Nephron (organoid): ENCODE data around the gene ARHGAP40.

Experiments
- H3K27ac Mint-ChIP-seq, 3 experiments: 2 replicates each; pipeline ENCODE4 v1.8.0; 2020; ENCODE audit warnings: mixed read lengths in 3 of 3, mild to moderate bottlenecking in 2 of 3, moderate library complexity in 1 of 3
- H3K27me3 Mint-ChIP-seq: 2 replicates; pipeline ENCODE4 v1.8.0; 2021; ENCODE audit warnings: low read depth, mild to moderate bottlenecking, moderate library complexity, mixed read lengths
- H3K36me3 Mint-ChIP-seq: 2 replicates; pipeline ENCODE4 v1.8.0; 2020; ENCODE audit warnings: low read depth, mixed read lengths
- H3K4me1 Mint-ChIP-seq: 2 replicates; pipeline ENCODE4 v1.8.0; 2020; ENCODE audit warnings: mixed read lengths
- H3K4me3 Mint-ChIP-seq, 3 experiments: 2 replicates each; pipeline ENCODE4 v1.8.0; 2020; ENCODE audit warnings: mild to moderate bottlenecking in 3 of 3, mixed read lengths in 3 of 3, moderate library complexity in 2 of 3
- H3K9me3 Mint-ChIP-seq: 2 replicates; pipeline ENCODE4 v1.8.0; 2020; ENCODE audit warnings: mixed read lengths
- CTCF ChIP-seq, 3 experiments: fragments of 200-600 bp; sonication (generic); IDR thresholded peaks; one replicate each; pipeline ENCODE4 v1.5.0; 2021; ENCODE audit warnings: antibody characterized with exemption in 3 of 3; ENCODE audit not compliant: unreplicated experiment in 3 of 3

The ARHGAP40 gene

GRCh38 chr20:38617011-38617829, 15.6 kb downstream of the ARHGAP40 start:
- Mint-ChIP-seq H3K36me3 (no peaks in the 10 kb centered on the region), H3K27ac (no peak overlapping the region), H3K27me3 (peaks cover 43% of the 10 kb centered on the region), H3K4me1 (no peaks in the 10 kb centered on the region), H3K4me3 (no peak overlapping the region), H3K9me3 (no peaks in the 10 kb centered on the region)
- no peak for TF ChIP-seq CTCF (IDR thresholded peaks at IDR 0.05; ENCODE audit: unreplicated experiment in 3 of 3)

GRCh38 chr20:38617830-38618196, 16.2 kb downstream of the ARHGAP40 start:
- H3K36me3 Mint-ChIP-seq: no peaks in the 10 kb centered on the region
- H3K9me3 Mint-ChIP-seq: no peaks in the 10 kb centered on the region
- H3K27ac Mint-ChIP-seq: no peak overlapping the region
- no peak overlapping the region for H3K4me3 Mint-ChIP-seq
- H3K27me3 Mint-ChIP-seq: peaks cover 39% of the 10 kb centered on the region
- no peaks in the 10 kb centered on the region for H3K4me1 Mint-ChIP-seq
- no peak for TF ChIP-seq CTCF (IDR thresholded peaks at IDR 0.05; ENCODE audit: unreplicated experiment in 3 of 3)

- no peak overlapping the region for H3K4me3 Mint-ChIP-seq
- peaks cover 35% of the 10 kb centered on the region for H3K27me3 Mint-ChIP-seq
- H3K27ac Mint-ChIP-seq: no peak overlapping the region
- no peaks in the 10 kb centered on the region for H3K36me3 Mint-ChIP-seq
- H3K9me3 Mint-ChIP-seq: peaks cover 6% of the 10 kb centered on the region
- no peak for TF ChIP-seq CTCF (IDR thresholded peaks at IDR 0.05; ENCODE audit: unreplicated experiment in 3 of 3)
- H3K4me1 Mint-ChIP-seq: no peaks in the 10 kb centered on the region
These were observed 18.8 kb downstream of the ARHGAP40 start for GRCh38 chr20:38620441-38620840.

GRCh38 chr20:38623061-38623460, 21.5 kb downstream of the ARHGAP40 start:
- H3K36me3 Mint-ChIP-seq: no peaks in the 10 kb centered on the region
- no peaks in the 10 kb centered on the region for H3K4me1 Mint-ChIP-seq
- H3K9me3 Mint-ChIP-seq: peaks cover 6% of the 10 kb centered on the region
- H3K27ac Mint-ChIP-seq: no peak overlapping the region
- H3K27me3 Mint-ChIP-seq: peaks cover 22% of the 10 kb centered on the region
- TF ChIP-seq CTCF (IDR thresholded peaks at IDR 0.05; ENCODE audit: unreplicated experiment in 3 of 3): no peak
- no peak overlapping the region for H3K4me3 Mint-ChIP-seq

GRCh38 chr20:38624084-38624483, 22.5 kb downstream of the ARHGAP40 start:
- Mint-ChIP-seq H3K27me3 (peaks cover 13% of the 10 kb centered on the region), H3K4me1 (no peaks in the 10 kb centered on the region), H3K36me3 (no peaks in the 10 kb centered on the region), H3K4me3 (no peak overlapping the region), H3K27ac (no peak overlapping the region), H3K9me3 (peaks cover 6% of the 10 kb centered on the region)
- no peak for TF ChIP-seq CTCF (IDR thresholded peaks at IDR 0.05; ENCODE audit: unreplicated experiment in 3 of 3)

GRCh38 chr20:38625896-38626295, 24.3 kb downstream of the ARHGAP40 start:
- no peaks in the 10 kb centered on the region for H3K4me1 Mint-ChIP-seq
- H3K4me3 Mint-ChIP-seq: no peak overlapping the region
- peaks cover 9% of the 10 kb centered on the region for H3K27me3 Mint-ChIP-seq
- no peaks in the 10 kb centered on the region for H3K36me3 Mint-ChIP-seq
- TF ChIP-seq CTCF (IDR thresholded peaks at IDR 0.05; ENCODE audit: unreplicated experiment in 3 of 3): no peak
- peaks cover 6% of the 10 kb centered on the region for H3K9me3 Mint-ChIP-seq
- H3K27ac Mint-ChIP-seq: no peak overlapping the region
